Sigmoid colon (tissue), 4 donors: Measurements from ENCODE around the gene TEX19.

Experiments
- EP300 ChIP-seq, 4 donors: sonication (generic); formaldehyde crosslinking; IDR thresholded peaks; one replicate each; pipeline ENCODE4 v1.6.1; 2017; ENCODE audit warnings: antibody characterized with exemption in 4 of 4
- POLR2A ChIP-seq, 2 donors: fragments of 450-650 bp; IDR thresholded peaks; one replicate each; pipeline ENCODE4 v1.6.1; 2016; ENCODE audit warnings: antibody characterized with exemption in 2 of 2, mild to moderate bottlenecking in 2 of 2, moderate library complexity in 2 of 2
- TF ChIP-seq, protein P1 (sequence below), 4 experiments: fragments of 450-650 bp in 3 of 4; fragments of 200-600 bp in 1 of 4; IDR thresholded peaks; one replicate each; pipeline ENCODE4 v1.5.1; 2016 to 2019; ENCODE audit warnings: antibody characterized with exemption in 4 of 4, mild to moderate bottlenecking in 3 of 4, moderate library complexity in 2 of 4

DNA sequence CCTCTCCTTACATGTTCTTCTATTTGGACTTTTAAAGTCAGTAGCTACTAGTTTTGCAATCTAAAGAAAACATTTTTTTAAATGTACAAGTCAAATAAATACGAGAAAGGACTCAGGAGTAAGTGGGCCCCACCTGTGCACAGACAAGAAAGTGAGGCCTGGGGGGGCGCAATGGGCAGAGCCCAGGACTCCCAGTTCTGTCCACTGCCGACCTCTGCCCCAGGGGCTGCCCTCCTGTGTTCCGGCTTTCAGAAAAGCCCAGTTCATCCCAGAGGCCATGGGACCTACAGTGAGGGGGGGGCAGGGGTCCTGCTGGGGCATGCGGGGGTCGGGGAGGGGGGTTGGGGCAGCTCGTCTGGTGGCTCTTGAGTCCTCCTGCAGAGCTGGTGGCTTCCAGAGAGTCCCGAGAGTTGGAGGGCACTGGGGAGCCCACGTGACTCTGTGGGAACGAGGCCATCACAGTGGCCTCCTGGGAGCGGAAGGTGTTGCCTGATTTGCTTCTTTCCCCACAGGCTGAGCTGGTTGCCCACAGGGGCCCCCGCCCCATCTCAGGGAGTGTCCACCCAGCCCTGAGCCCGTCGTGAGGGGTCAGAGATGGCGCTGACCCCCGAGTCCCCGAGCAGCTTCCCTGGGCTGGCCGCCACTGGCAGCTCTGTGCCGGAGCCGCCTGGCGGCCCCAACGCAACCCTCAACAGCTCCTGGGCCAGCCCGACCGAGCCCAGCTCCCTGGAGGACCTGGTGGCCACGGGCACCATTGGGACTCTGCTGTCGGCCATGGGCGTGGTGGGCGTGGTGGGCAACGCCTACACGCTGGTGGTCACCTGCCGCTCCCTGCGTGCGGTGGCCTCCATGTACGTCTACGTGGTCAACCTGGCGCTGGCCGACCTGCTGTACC, 14.9 kb downstream of the TEX19 start:
- no peak for TF ChIP-seq POLR2A (IDR thresholded peaks at IDR 0.05)
- TF ChIP-seq, protein P1, sequence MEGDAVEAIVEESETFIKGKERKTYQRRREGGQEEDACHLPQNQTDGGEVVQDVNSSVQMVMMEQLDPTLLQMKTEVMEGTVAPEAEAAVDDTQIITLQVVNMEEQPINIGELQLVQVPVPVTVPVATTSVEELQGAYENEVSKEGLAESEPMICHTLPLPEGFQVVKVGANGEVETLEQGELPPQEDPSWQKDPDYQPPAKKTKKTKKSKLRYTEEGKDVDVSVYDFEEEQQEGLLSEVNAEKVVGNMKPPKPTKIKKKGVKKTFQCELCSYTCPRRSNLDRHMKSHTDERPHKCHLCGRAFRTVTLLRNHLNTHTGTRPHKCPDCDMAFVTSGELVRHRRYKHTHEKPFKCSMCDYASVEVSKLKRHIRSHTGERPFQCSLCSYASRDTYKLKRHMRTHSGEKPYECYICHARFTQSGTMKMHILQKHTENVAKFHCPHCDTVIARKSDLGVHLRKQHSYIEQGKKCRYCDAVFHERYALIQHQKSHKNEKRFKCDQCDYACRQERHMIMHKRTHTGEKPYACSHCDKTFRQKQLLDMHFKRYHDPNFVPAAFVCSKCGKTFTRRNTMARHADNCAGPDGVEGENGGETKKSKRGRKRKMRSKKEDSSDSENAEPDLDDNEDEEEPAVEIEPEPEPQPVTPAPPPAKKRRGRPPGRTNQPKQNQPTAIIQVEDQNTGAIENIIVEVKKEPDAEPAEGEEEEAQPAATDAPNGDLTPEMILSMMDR (IDR thresholded peaks at IDR 0.05): no peak
- no peak for TF ChIP-seq EP300 (IDR thresholded peaks at IDR 0.05)
